Spinal cord (tissue), 10 donors: Measurements from ENCODE around the gene ANKS4B. TPM values are rescaled to one million over a fixed set of nuclear protein-coding genes. Genes with fewer than 3 reads are reported as not detected.
"Not testable (repeated sequence)": the region's sequence is repeated elsewhere in the genome, so short reads cannot be mapped to it uniquely, and the experiment has no call there.

Experiments used
- DNase-seq, 6 donors: peaks; one replicate each; pipeline versions ENCODE4 v3.0.0 to v3.0.0-alpha.2; 2013 to 2015; ENCODE audit warnings: low spot score in 6 of 6, low read depth in 4 of 6
- H3K27ac ChIP-seq: one replicate; pipeline ENCODE4 v1.5.1; 2013; ENCODE audit warnings: low read depth, low read length, control low read depth
- H3K27me3 ChIP-seq: one replicate; pipeline ENCODE4 v1.6.1; 2013; ENCODE audit warnings: low read length; ENCODE audit not compliant: control insufficient read depth, insufficient read depth
- H3K36me3 ChIP-seq: one replicate; pipeline ENCODE4 v1.6.1; 2013; ENCODE audit warnings: low read length; ENCODE audit not compliant: control insufficient read depth, insufficient read depth
- H3K4me1 ChIP-seq: one replicate; pipeline ENCODE4 v1.6.1; 2013; ENCODE audit warnings: low read length; ENCODE audit not compliant: control insufficient read depth, insufficient read depth
- H3K4me3 ChIP-seq: one replicate; pipeline ENCODE4 v1.5.1; 2013; ENCODE audit warnings: low read depth, low read length, control low read depth
- H3K9me3 ChIP-seq: one replicate; pipeline ENCODE4 v1.6.1; 2013; ENCODE audit warnings: low read length; ENCODE audit not compliant: control insufficient read depth, insufficient read depth
- WGBS: methylation state at CpG from one replicate; pipeline ENCODE4 v1.1.5; 2013; ENCODE audit warnings: missing lambda C conversion rate; ENCODE audit not compliant: insufficient coverage; 5-methylcytosine and 5-hydroxymethylcytosine counted together
- polyA plus RNA-seq, 2 donors: library from polyadenylated mRNA; unstranded; fragments of 120-200 nt; gene quantifications; one replicate each; pipeline ENCODE4 v1.2.1, GENCODE V29; 2013; ENCODE audit not compliant: insufficient read length in 2 of 2
- total RNA-seq, 2 donors: library from RNA; depleted of rRNA in 1 of 2; stranded (reverse); fragments of 120-200 nt in 1 of 2; fragments of >200 nt in 1 of 2; gene quantifications; one replicate each; pipeline versions ENCODE4 v1.2.3 to v1.2.4, GENCODE V29; 2013 to 2014
- donor health status: healthy.

The ANKS4B gene
- total and polyA plus RNA-seq, 4 donors, result 0.11 to 0.16 (median 0.11) TPM; not detected in 1

GRCh38 chr16:21267298-21267697 lies 33.8 kb downstream of the ANKS4B start:
- WGBS, result 73% methylated on average over 4 of the region's 4 CpGs
- DNase-seq, result no peak
- H3K4me3 ChIP-seq, result no peak overlapping the region

GRCh38 chr16:21268236-21268635 lies 34.7 kb downstream of the ANKS4B start:
- no peaks in the 10 kb centered on the region for H3K9me3 ChIP-seq
- no peak for DNase-seq
- H3K4me1 ChIP-seq, result peaks cover 6% of the 10 kb centered on the region
- WGBS, result 93% methylated on average over 6 of the region's 9 CpGs
- no peak overlapping the region for H3K27ac ChIP-seq
- H3K36me3 ChIP-seq, result no peaks in the 10 kb centered on the region
- H3K27me3 ChIP-seq, result no peaks in the 10 kb centered on the region
- no peak overlapping the region for H3K4me3 ChIP-seq

More at GRCh38 chr16:21267298-21267697, 33.8 kb downstream of the ANKS4B start:
- Histone ChIP-seq H3K27ac (no peak overlapping the region), H3K36me3 (no peaks in the 10 kb centered on the region), H3K27me3 (no peaks in the 10 kb centered on the region), H3K9me3 (no peaks in the 10 kb centered on the region), H3K4me1 (peaks cover 6% of the 10 kb centered on the region)

- H3K4me3 ChIP-seq, result no peak overlapping the region
- H3K27me3 ChIP-seq, result peaks cover 11% of the 10 kb centered on the region
- H3K36me3 ChIP-seq, result no peaks in the 10 kb centered on the region
- no peak overlapping the region for H3K27ac ChIP-seq
- H3K9me3 ChIP-seq, result no peaks in the 10 kb centered on the region
- WGBS, result 70% methylated on average over 1 of the region's 2 CpGs
- DNase-seq, result no peak
- H3K4me1 ChIP-seq, result no peaks in the 10 kb centered on the region
Observed at GRCh38 chr16:21272253-21272652, 38.8 kb downstream of the ANKS4B start.

GRCh38 chr16:21272763-21273162 lies 39.3 kb downstream of the ANKS4B start:
- H3K27ac ChIP-seq, H3K4me3 ChIP-seq, H3K36me3 ChIP-seq, H3K9me3 ChIP-seq, DNase-seq, H3K4me1 ChIP-seq: not testable (repeated sequence)
- peaks cover 16% of the 10 kb centered on the region for H3K27me3 ChIP-seq
- no CpG with 5 or more reads among the region's 3 CpGs for WGBS

GRCh38 chr16:21274172-21274726 lies 40.8 kb downstream of the ANKS4B start:
- no peaks in the 10 kb centered on the region for H3K9me3 ChIP-seq
- H3K27ac ChIP-seq, result no peak overlapping the region
- peaks cover 22% of the 10 kb centered on the region for H3K27me3 ChIP-seq
- H3K4me1 ChIP-seq, result peaks cover 6% of the 10 kb centered on the region
- no peaks in the 10 kb centered on the region for H3K36me3 ChIP-seq
- DNase-seq, result no peak
- 46% methylated on average over 3 of the region's 5 CpGs for WGBS
- H3K4me3 ChIP-seq, result no peak overlapping the region

- WGBS, result no CpG with 5 or more reads among the region's 3 CpGs
- Histone ChIP-seq H3K27me3 (peaks cover 25% of the 10 kb centered on the region), H3K4me1 (peaks cover 6% of the 10 kb centered on the region), H3K9me3 (no peaks in the 10 kb centered on the region), H3K36me3 (no peaks in the 10 kb centered on the region), H3K4me3 (no peak overlapping the region), H3K27ac (no peak overlapping the region)
- DNase-seq, result no peak
Observed at GRCh38 chr16:21275529-21275928, 42.0 kb downstream of the ANKS4B start.

DNA sequence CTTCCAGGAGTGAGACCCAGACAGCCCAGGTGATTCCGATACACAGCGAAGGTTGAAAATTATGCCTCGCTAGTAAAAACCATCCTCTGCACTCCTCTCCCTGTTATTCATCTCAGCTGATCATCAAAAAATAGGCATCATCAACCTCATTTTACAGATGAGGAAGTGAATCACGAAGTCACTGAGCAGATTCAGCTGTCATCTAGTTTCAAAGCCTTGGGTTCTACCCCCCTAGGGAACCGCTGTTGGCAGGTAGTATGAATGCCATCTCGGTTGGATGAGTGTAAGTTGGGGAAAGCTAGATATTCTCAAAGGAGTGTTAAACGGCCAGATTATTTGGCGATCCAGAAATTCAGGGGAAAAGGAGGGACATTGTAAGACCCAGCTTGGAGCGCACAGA lies 42.6 kb downstream of the ANKS4B start:
- Histone ChIP-seq H3K9me3 (no peaks in the 10 kb centered on the region), H3K27me3 (peaks cover 25% of the 10 kb centered on the region), H3K4me1 (peaks cover 6% of the 10 kb centered on the region), H3K27ac (no peak overlapping the region), H3K4me3 (no peak overlapping the region), H3K36me3 (no peaks in the 10 kb centered on the region)
- no peak for DNase-seq
- 90% methylated on average over 6 of the region's 9 CpGs for WGBS

- Histone ChIP-seq H3K4me3 (peak overlapping the region; percentile 58), H3K36me3 (no peaks in the 10 kb centered on the region), H3K27me3 (peaks cover 25% of the 10 kb centered on the region), H3K9me3 (no peaks in the 10 kb centered on the region), H3K4me1 (peaks cover 6% of the 10 kb centered on the region), H3K27ac (no peak overlapping the region)
- no peak for DNase-seq
- 74% methylated on average over 14 of the region's 17 CpGs for WGBS
Observed at GRCh38 chr16:21277045-21277926, 43.8 kb downstream of the ANKS4B start.

DNA sequence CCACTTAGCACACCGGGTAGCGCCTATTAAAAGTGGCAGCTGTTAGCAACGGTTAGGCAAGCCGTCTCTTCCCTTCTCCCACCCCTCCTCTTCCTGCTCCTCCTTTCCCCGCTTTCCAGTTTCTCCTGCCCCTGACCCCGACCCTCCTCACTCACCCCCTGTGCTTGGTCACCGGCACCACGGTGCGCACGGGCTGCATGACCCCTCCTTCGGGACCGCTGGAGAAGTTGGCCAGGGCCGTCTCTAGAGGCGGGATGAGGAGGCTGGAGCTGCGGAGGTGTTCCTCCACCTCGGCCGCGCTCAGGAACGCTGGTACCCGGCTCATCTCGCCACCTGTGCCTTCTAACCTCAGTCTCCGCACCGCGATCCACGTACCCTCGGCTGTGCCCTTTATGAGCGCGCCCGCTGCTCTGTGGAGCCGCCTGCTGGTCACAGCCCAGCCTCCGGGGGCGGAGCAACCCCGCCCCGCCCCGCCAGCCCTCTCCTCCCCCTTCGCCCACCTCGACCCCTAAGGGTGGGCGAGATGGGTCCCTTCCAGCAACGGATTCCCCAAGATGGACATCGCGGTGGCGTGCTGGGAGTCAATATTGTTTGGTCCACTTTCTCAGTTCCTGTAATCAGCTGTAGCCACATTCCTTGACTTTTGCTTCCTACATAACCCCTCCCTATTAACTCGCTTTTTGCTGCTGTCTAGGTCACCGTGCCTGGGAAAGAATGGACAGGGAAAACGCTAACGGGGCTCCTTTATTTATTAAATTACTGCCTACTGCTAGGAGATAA lies 44.6 kb downstream of the ANKS4B start, which contains the start of gene CRYM:
CRYM (minus strand) TSS at position 364 of the 780 bp plus-strand sequence; CDS start at position 325, 39 bp downstream.
- no peaks in the 10 kb centered on the region for H3K9me3 ChIP-seq
- H3K27ac ChIP-seq, result no peak within 1 kb of the TSS
- H3K36me3 ChIP-seq, result no peaks in the 10 kb centered on the region
- DNase-seq, result peak in 3 of 6 donors; percentile 18 to 69 (median 61)
- H3K4me1 ChIP-seq, result peaks cover 6% of the 10 kb centered on the region
- peaks cover 25% of the 10 kb centered on the region for H3K27me3 ChIP-seq
- 1% methylated on average over 40 of the region's 46 CpGs for WGBS
- H3K4me3 ChIP-seq, result peak within 1 kb of the TSS; percentile 58
